K562 (cell line): ENCODE measurements around the gene FUT4. TPM values are rescaled to one million over a fixed set of nuclear protein-coding genes. Genes with fewer than 3 reads are reported as not detected.

ENCODE experiments used
- ATAC-seq: fragments of 200-7000 bp; cut with Tn5 transposase; 3 replicates; pipeline ENCODE4 v1.9.1; 2020; ENCODE audit warnings: moderate library complexity
- BruUV-seq: library from RNA; stranded (reverse); fragments of 400-500 nt; replicated peaks from 2 replicates; lab custom pipeline; 2021; lab: Mats Ljungman, UMichigan
- CTCF ChIA-PET: fragments of 300-600 bp; formaldehyde crosslinking; extraction: SDS; loops from one replicate; lab custom pipeline; 2021; ENCODE audit warnings: low intra/inter-chr PET ratio; lab: Yijun Ruan, JAX
- POLR2A ChIA-PET: fragments of 300-600, 350-650 bp; sonication (Branson Sonifier 250); formaldehyde crosslinking; extraction: SDS; loops from one replicate; lab custom pipeline; 2021; ENCODE audit warnings: antibody characterized with exemption, inconsistent platforms; lab: Yijun Ruan, JAX
- DNase-seq, 4 experiments: peaks; one replicate each; pipeline versions ENCODE4 v3.0.0 to v3.0.0-alpha.2; 2011 to 2018; ENCODE audit warnings: low spot score in 3 of 4, mixed read lengths in 3 of 4; ENCODE audit errors: extremely low read depth in 1 of 4
- FAIRE-seq: peaks from 2 replicates; lab custom pipeline; 2011; peaks lifted over from hg19 to GRCh38; lab: Jason Lieb, UNC
- H2AFZ ChIP-seq: 2 replicates; pipeline ENCODE4 v1.6.0; 2011; ENCODE audit warnings: low read depth, low read length, control low read depth, inconsistent platforms
- H3K27ac ChIP-seq: fragments of 200-600 bp; 3 replicates; pipeline ENCODE4 v1.8.0; 2011; ENCODE audit warnings: low read depth, mild to moderate bottlenecking, control low read depth, inconsistent platforms, low read length, moderate library complexity, mixed read lengths; ENCODE audit errors: extremely low read depth
- H3K27me3 ChIP-seq, 2 experiments: fragments of 300-600 bp in 1 of 2; 2 replicates in 1 of 2; 3 replicates in 1 of 2; pipeline versions ENCODE4 v1.6.0 to v1.8.0; 2011; ENCODE audit warnings: inconsistent platforms in 2 of 2, low read length in 2 of 2, mild to moderate bottlenecking in 1 of 2, mixed read lengths in 1 of 2, moderate library complexity in 1 of 2; ENCODE audit not compliant: control insufficient read depth in 2 of 2, insufficient read depth in 2 of 2
- H3K36me3 ChIP-seq: fragments of 300-600 bp; 3 replicates; pipeline ENCODE4 v1.8.0; 2011; ENCODE audit warnings: mild to moderate bottlenecking, low read length, inconsistent platforms; ENCODE audit not compliant: control insufficient read depth, insufficient read depth
- H3K4me1 ChIP-seq, 2 experiments: fragments of 200-600 bp in 1 of 2; replicated peaks in 1 of 2; 2 replicates in 1 of 2; 3 replicates in 1 of 2; pipeline versions ENCODE4 v1.5.1 to v1.8.0; 2011; ENCODE audit warnings: inconsistent platforms in 2 of 2, low read length in 2 of 2, mild to moderate bottlenecking in 1 of 2, mixed read lengths in 1 of 2, moderate library complexity in 1 of 2; ENCODE audit not compliant: control insufficient read depth in 2 of 2, insufficient read depth in 2 of 2
- H3K4me2 ChIP-seq: 2 replicates; pipeline ENCODE4 v1.6.1; 2011; ENCODE audit warnings: low read length, control low read depth, inconsistent platforms, mixed read lengths; ENCODE audit not compliant: insufficient read depth
- H3K4me3 ChIP-seq: fragments of 200-600 bp; sonication (generic), shearing (Covaris generic); 2 replicates; pipeline ENCODE4 v1.5.1; 2016; ENCODE audit warnings: control low read depth, inconsistent platforms
- H3K79me2 ChIP-seq: fragments of 200-600 bp; 3 replicates; pipeline ENCODE4 v1.8.0; 2011; ENCODE audit warnings: low read length, inconsistent platforms; ENCODE audit not compliant: control insufficient read depth, insufficient read depth
- H3K9ac ChIP-seq, 2 experiments: 2 replicates each; pipeline versions ENCODE4 v1.6.0 to v1.6.1; 2011; ENCODE audit warnings: low read depth in 2 of 2, low read length in 2 of 2, control low read depth in 1 of 2, inconsistent platforms in 1 of 2, mild to moderate bottlenecking in 1 of 2, mixed read lengths in 1 of 2; ENCODE audit not compliant: insufficient read depth in 1 of 2
- H3K9me1 ChIP-seq: one replicate; pipeline ENCODE4 v1.6.0; 2011; ENCODE audit warnings: inconsistent platforms, mild to moderate bottlenecking, low read length, moderate library complexity; ENCODE audit not compliant: control insufficient read depth, insufficient read depth
- H3K9me3 ChIP-seq: replicated peaks from 2 replicates; pipeline ENCODE4 v1.5.1; 2011; ENCODE audit warnings: low read depth, low read length, inconsistent platforms; ENCODE audit not compliant: control insufficient read depth, insufficient read depth
- H4K20me1 ChIP-seq: replicated peaks from 2 replicates; pipeline ENCODE4 v1.6.1; 2011; ENCODE audit warnings: low read length, inconsistent platforms, mixed read lengths; ENCODE audit not compliant: control insufficient read depth, insufficient read depth
- CBFA2T2 ChIP-seq: fragments of 450-650 bp; conservative IDR thresholded peaks from 2 replicates; pipeline ENCODE4 v1.6.1; 2017; ENCODE audit warnings: mild to moderate bottlenecking
- NR4A1 ChIP-seq, 2 experiments: fragments of 250-450 bp in 1 of 2; fragments of 450-650 bp in 1 of 2; sonication (Bioruptor Pico) in 1 of 2; IDR thresholded peaks; 2 replicates each; pipeline versions ENCODE4 v1.4.0 to v1.6.1; 2016 to 2020; ENCODE audit warnings: mild to moderate bottlenecking in 2 of 2, missing compliant biosample characterization in 1 of 2, missing genetic modification characterization in 1 of 2, moderate library complexity in 1 of 2
- POLR2AphosphoS2 ChIP-seq: IDR thresholded peaks from 2 replicates; pipeline ENCODE4 v1.6.1; 2012; ENCODE audit warnings: low read length, improper control_type of control experiment
- ZNF217 ChIP-seq: sonication (generic); formaldehyde crosslinking; IDR thresholded peaks from 2 replicates; pipeline ENCODE4 v1.8.0; 2022; ENCODE audit warnings: mild to moderate bottlenecking, missing genetic modification reagents
- ZNF311 ChIP-seq: fragments of 250-450 bp; sonication (Bioruptor Pico); IDR thresholded peaks from 2 replicates; pipeline ENCODE4 v1.4.0; 2020; ENCODE audit warnings: mild to moderate bottlenecking, moderate library complexity
- WGBS: fragments of 100-300 bp; shearing (Covaris generic); methylation state at CpG from one replicate; pipeline ENCODE4 v1.1.6; 2016; ENCODE audit warnings: low coverage, mixed read lengths; ENCODE audit not compliant: insufficient coverage; ENCODE audit errors: missing lambda C conversion rate; 5-methylcytosine and 5-hydroxymethylcytosine counted together
- in situ Hi-C: fragments of 300-500 bp; cut with MboI; formaldehyde crosslinking; loops from 4 replicates; pipeline ENCODE4 v1.15.0; 2018; ENCODE audit warnings: inconsistent platforms, mixed read lengths
- intact Hi-C: fragments of 100-400 bp; cut with micrococcal nuclease; formaldehyde crosslinking; loops from 2 replicates; pipeline ENCODE4 v1.14.2; 2022
- polyA plus RNA-seq, 8 experiments: library from polyadenylated mRNA; depleted of rRNA in 4 of 8; stranded (reverse) in 5 of 8; unstranded in 3 of 8; fragments of >200 nt; fragmentation: Nextera tagmentation in 2 of 8; fragmentation: Illumina TruSeq in 1 of 8; extraction: Ambion mirVana in 2 of 8; extraction: Trizol in 1 of 8; gene quantifications; 2 replicates each; pipeline versions ENCODE4 v1.2.1 to v1.2.3, GENCODE V29; 2011 to 2014; ENCODE audit warnings: inconsistent platforms in 1 of 8, missing spikeins in 1 of 8
- total RNA-seq, 7 experiments: library from RNA; depleted of rRNA in 6 of 7; stranded (reverse); fragments of >200 nt in 6 of 7; fragmentation: Illumina TruSeq in 2 of 7; extraction: Trizol in 2 of 7; gene quantifications; 2 replicates each; pipeline versions ENCODE4 v1.2.1 to v1.2.3, GENCODE V29; 2011 to 2021; ENCODE audit warnings: low replicate concordance in 1 of 7
- TF ChIP-seq, protein P1 (sequence below): fragments of 150-350 bp; IDR thresholded peaks from 2 replicates; pipeline ENCODE4 v1.6.1; 2014; ENCODE audit warnings: low read depth, mild to moderate bottlenecking, low read length, borderline replicate concordance
- TF ChIP-seq, protein P2 (sequence below): sonication (generic); formaldehyde crosslinking; IDR thresholded peaks from 2 replicates; pipeline ENCODE4 v1.8.1; 2023; ENCODE audit warnings: mild to moderate bottlenecking, missing genetic modification reagents, moderate library complexity
- TF ChIP-seq, protein P3 (sequence below): fragments of 250-450 bp; sonication (Bioruptor Pico); IDR thresholded peaks from 2 replicates; pipeline ENCODE4 v1.8.0; 2022; ENCODE audit warnings: inconsistent platforms
- TF ChIP-seq, protein P4 (sequence below): fragments of 250-450 bp; sonication (Bioruptor Pico); IDR thresholded peaks from 2 replicates; pipeline ENCODE4 v1.4.0; 2020; ENCODE audit warnings: mild to moderate bottlenecking, moderate library complexity

FUT4 gene
- total and polyA plus RNA-seq, 9 of the 15 experiments (the other 6 are each of a cell fraction or from before 2014, with no cell fraction given), result 1.1 to 8.9 (median 5.5) TPM

DNA sequence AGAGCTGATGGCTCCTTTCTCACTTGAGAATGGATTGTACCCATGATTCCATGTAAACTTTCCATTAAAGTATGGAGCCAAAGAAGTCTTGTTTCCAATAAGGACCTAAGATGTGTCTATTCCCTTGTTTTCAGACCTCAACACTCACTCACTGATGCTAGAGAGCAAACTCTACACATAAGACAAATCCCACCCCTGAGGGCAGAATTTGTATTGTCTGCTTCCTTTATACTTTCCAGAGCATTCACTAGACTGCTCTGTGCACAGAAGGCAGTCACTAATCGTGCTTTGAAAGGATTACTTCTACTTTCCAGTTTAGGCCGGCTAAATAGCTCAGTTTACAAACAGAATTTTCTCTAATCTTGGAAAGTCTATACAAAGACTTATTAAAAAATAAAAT, 43.5 kb upstream of the FUT4 start:
- POLR2A ChIA-PET, result no interaction called here
- no TSS peak for BruUV-seq
- no peak overlapping the region for H2AFZ ChIP-seq
- no peak for DNase-seq
- no peaks in the 10 kb centered on the region for H4K20me1 ChIP-seq
- no peaks in the 10 kb centered on the region for H3K9me3 ChIP-seq
- peaks cover 35% of the 10 kb centered on the region; the same call in 2 of the 3 replicates for H3K36me3 ChIP-seq
- H3K4me2 ChIP-seq, result no peak overlapping the region
- in situ Hi-C loops, result loop anchor here (10.0 kb wide), 2 partner anchors 175 to 605 kb away; no protein-coding TSS in a partner anchor
- H3K9me1 ChIP-seq, result no peaks in the 10 kb centered on the region
- H3K27me3 ChIP-seq, result no peaks in the 10 kb centered on the region
- no peaks in the 10 kb centered on the region for H3K4me1 ChIP-seq
- TF ChIP-seq POLR2AphosphoS2, result no peak
- TF ChIP-seq ZNF217 (CRISPR knock-in tag), result no peak
- TF ChIP-seq, protein P1, sequence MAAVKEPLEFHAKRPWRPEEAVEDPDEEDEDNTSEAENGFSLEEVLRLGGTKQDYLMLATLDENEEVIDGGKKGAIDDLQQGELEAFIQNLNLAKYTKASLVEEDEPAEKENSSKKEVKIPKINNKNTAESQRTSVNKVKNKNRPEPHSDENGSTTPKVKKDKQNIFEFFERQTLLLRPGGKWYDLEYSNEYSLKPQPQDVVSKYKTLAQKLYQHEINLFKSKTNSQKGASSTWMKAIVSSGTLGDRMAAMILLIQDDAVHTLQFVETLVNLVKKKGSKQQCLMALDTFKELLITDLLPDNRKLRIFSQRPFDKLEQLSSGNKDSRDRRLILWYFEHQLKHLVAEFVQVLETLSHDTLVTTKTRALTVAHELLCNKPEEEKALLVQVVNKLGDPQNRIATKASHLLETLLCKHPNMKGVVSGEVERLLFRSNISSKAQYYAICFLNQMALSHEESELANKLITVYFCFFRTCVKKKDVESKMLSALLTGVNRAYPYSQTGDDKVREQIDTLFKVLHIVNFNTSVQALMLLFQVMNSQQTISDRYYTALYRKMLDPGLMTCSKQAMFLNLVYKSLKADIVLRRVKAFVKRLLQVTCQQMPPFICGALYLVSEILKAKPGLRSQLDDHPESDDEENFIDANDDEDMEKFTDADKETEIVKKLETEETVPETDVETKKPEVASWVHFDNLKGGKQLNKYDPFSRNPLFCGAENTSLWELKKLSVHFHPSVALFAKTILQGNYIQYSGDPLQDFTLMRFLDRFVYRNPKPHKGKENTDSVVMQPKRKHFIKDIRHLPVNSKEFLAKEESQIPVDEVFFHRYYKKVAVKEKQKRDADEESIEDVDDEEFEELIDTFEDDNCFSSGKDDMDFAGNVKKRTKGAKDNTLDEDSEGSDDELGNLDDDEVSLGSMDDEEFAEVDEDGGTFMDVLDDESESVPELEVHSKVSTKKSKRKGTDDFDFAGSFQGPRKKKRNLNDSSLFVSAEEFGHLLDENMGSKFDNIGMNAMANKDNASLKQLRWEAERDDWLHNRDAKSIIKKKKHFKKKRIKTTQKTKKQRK, result no peak
- TF ChIP-seq, protein P2, sequence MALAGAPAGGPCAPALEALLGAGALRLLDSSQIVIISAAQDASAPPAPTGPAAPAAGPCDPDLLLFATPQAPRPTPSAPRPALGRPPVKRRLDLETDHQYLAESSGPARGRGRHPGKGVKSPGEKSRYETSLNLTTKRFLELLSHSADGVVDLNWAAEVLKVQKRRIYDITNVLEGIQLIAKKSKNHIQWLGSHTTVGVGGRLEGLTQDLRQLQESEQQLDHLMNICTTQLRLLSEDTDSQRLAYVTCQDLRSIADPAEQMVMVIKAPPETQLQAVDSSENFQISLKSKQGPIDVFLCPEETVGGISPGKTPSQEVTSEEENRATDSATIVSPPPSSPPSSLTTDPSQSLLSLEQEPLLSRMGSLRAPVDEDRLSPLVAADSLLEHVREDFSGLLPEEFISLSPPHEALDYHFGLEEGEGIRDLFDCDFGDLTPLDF, result no peak
- TF ChIP-seq, protein P3, sequence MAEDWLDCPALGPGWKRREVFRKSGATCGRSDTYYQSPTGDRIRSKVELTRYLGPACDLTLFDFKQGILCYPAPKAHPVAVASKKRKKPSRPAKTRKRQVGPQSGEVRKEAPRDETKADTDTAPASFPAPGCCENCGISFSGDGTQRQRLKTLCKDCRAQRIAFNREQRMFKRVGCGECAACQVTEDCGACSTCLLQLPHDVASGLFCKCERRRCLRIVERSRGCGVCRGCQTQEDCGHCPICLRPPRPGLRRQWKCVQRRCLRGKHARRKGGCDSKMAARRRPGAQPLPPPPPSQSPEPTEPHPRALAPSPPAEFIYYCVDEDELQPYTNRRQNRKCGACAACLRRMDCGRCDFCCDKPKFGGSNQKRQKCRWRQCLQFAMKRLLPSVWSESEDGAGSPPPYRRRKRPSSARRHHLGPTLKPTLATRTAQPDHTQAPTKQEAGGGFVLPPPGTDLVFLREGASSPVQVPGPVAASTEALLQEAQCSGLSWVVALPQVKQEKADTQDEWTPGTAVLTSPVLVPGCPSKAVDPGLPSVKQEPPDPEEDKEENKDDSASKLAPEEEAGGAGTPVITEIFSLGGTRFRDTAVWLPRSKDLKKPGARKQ (CRISPR knock-in tag), result no peak
- no peak for TF ChIP-seq CBFA2T2
- no peak for TF ChIP-seq NR4A1 (CRISPR knock-in tag; IDR thresholded peaks at IDR 0.05)
- TF ChIP-seq NR4A1 (tag; IDR thresholded peaks at IDR 0.05), result no peak
- no peak for TF ChIP-seq ZNF311 (CRISPR knock-in tag)
- TF ChIP-seq, protein P4, sequence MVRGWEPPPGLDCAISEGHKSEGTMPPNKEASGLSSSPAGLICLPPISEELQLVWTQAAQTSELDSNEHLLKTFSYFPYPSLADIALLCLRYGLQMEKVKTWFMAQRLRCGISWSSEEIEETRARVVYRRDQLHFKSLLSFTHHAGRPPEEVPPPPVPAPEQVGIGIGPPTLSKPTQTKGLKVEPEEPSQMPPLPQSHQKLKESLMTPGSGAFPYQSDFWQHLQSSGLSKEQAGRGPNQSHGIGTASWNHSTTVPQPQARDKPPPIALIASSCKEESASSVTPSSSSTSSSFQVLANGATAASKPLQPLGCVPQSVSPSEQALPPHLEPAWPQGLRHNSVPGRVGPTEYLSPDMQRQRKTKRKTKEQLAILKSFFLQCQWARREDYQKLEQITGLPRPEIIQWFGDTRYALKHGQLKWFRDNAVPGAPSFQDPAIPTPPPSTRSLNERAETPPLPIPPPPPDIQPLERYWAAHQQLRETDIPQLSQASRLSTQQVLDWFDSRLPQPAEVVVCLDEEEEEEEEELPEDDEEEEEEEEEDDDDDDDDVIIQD (CRISPR knock-in tag), result no peak
- TF ChIP-seq, all 486 proteins: peak for 0
- Histone ChIP-seq H3K4me3 (no peak overlapping the region), H3K27ac (no peak overlapping the region), H3K9ac (no peak overlapping the region), H3K79me2 (peaks cover 6% of the 10 kb centered on the region; the same call in 2 of the 3 replicates)
- ATAC-seq (no peak), FAIRE-seq (no peak)
- CTCF ChIA-PET, result no interaction called here
- intact Hi-C loops, result loop anchor here (10.0 kb wide), 1 partner anchor 575 kb away; no protein-coding TSS in a partner anchor
- WGBS, result 80% methylated on average over 2 of the region's 2 CpGs
